ENCODE data around the gene IFIT2. TPM values are rescaled to one million over a fixed set of nuclear protein-coding genes. Genes with fewer than 3 reads are reported as not detected.

The IFIT2 gene
- polyA plus RNA-seq, 1 of the 3 experiments (the other 2 are of a cell fraction), result 0.99 TPM

DNA sequence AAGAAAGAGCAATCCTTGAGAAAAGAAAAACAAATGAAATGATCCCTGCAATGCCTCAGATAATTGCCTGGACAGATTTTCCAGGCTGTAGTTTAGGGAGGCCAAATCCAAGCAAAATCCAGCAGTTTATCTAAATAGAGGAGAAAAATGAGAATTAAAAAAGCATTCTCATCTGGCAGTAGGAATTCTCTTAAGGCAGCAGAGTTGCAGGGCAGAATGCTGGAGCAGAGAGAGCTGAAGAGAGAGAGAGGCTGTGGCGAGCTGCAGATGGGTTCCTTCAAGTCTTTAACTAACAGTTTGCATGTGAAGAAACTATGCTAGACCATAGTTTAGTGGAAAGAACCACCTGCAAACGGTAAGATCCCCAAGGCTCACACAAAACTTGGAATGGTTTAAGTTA is 44.3 kb upstream of the IFIT2 start:
- TF ChIP-seq, protein P1, sequence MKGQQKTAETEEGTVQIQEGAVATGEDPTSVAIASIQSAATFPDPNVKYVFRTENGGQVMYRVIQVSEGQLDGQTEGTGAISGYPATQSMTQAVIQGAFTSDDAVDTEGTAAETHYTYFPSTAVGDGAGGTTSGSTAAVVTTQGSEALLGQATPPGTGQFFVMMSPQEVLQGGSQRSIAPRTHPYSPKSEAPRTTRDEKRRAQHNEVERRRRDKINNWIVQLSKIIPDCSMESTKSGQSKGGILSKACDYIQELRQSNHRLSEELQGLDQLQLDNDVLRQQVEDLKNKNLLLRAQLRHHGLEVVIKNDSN (IDR thresholded peaks at IDR 0.05; ENCODE audit: borderline replicate concordance, low read depth), result no peak
- TF ChIP-seq GABPA (IDR thresholded peaks at IDR 0.05; ENCODE audit: low read depth), result no peak
- TF ChIP-seq MEF2A (IDR thresholded peaks at IDR 0.05; ENCODE audit: borderline replicate concordance, low read depth), result no peak
- TF ChIP-seq RAD21 (IDR thresholded peaks at IDR 0.05; ENCODE audit: low read length), result no peak
- no peak for TF ChIP-seq EZH2phosphoT487 (IDR thresholded peaks at IDR 0.05; ENCODE audit: borderline replicate concordance, low read depth)
- no peak for TF ChIP-seq TAF1 (IDR thresholded peaks at IDR 0.05; ENCODE audit: borderline replicate concordance, low read depth, low read length)
- no peak for TF ChIP-seq JUND (IDR thresholded peaks at IDR 0.05)
- no peak for TF ChIP-seq FOSL2 (IDR thresholded peaks at IDR 0.05; ENCODE audit: borderline replicate concordance, low read depth)
- no peak for TF ChIP-seq PBX3 (IDR thresholded peaks at IDR 0.05)
- no peak for TF ChIP-seq SMC3 (IDR thresholded peaks at IDR 0.05; ENCODE audit: low read depth, low read length)
- no peak for TF ChIP-seq EP300 (IDR thresholded peaks at IDR 0.05; ENCODE audit: borderline replicate concordance in 1 of 2, low read depth in 1 of 2, low read length in 1 of 2)
- no peak for TF ChIP-seq MAX (IDR thresholded peaks at IDR 0.05; ENCODE audit: low read depth)
- TF ChIP-seq FOXM1 (IDR thresholded peaks at IDR 0.05; ENCODE audit: low read depth), result no peak
- no peak for TF ChIP-seq RXRA (IDR thresholded peaks at IDR 0.05; ENCODE audit: borderline replicate concordance, low read depth)
- no peak for DNase-seq
- H2AFZ ChIP-seq (ENCODE audit: low read depth), result no peak overlapping the region
- no peaks in the 10 kb centered on the region for H3K9me2 ChIP-seq
- no peaks in the 10 kb centered on the region for H3K9me3 ChIP-seq
- H3K4me1 ChIP-seq (ENCODE audit: control insufficient read depth in 1 of 2, insufficient read depth in 2 of 2, low read depth in 1 of 2, low read length in 1 of 2), result peaks cover 5 to 16% of the 10 kb centered on the region in 2 experiments; a peak in 3 of 4 replicates
- ChIA-PET POLR2A (no interaction called here), CTCF (interaction anchor here (2.2 kb wide), 1 partner anchor 135 kb away, joined by 5 read pairs; the partner anchor contains the start of gene IFIT1)
- H3K27ac ChIP-seq (ENCODE audit: low read depth in 2 of 2, low read length in 1 of 2), result no peak overlapping the region
- no peak overlapping the region for H3K9ac ChIP-seq
- H3K79me2 ChIP-seq (ENCODE audit: insufficient read depth), result no peaks in the 10 kb centered on the region
- no peak overlapping the region for H3K4me2 ChIP-seq
- H3K36me3 ChIP-seq (replicated peaks in 1 of 2; ENCODE audit: control insufficient read depth in 1 of 2, insufficient read depth in 2 of 2, low read length in 1 of 2), result no peaks in the 10 kb centered on the region
- WGBS (ENCODE audit: low lambda C conversion rate), result 33% methylated on average over 2 of the region's 2 CpGs
- H3F3A ChIP-seq (replicated peaks; ENCODE audit: insufficient read depth), result peaks cover 14% of the 10 kb centered on the region
- H3K4me3 ChIP-seq (ENCODE audit: low read depth in 2 of 2, low read length in 1 of 2), result no peak overlapping the region
- H3K27me3 ChIP-seq (ENCODE audit: insufficient read depth), result no peaks in the 10 kb centered on the region
- H4K20me1 ChIP-seq (ENCODE audit: insufficient read depth), result no peaks in the 10 kb centered on the region

- Histone ChIP-seq H3K9me2 (no peaks in the 10 kb centered on the region), H3K27me3 (ENCODE audit: insufficient read depth) (no peaks in the 10 kb centered on the region), H3F3A (replicated peaks; ENCODE audit: insufficient read depth) (peaks cover 21% of the 10 kb centered on the region), H2AFZ (ENCODE audit: low read depth) (no peak overlapping the region), H3K4me1 (ENCODE audit: control insufficient read depth in 1 of 2, insufficient read depth in 2 of 2, low read depth in 1 of 2, low read length in 1 of 2) (peaks cover 5 to 26% of the 10 kb centered on the region in 2 experiments; a peak in 3 of 4 replicates), H3K9ac (no peak overlapping the region), H3K79me2 (ENCODE audit: insufficient read depth) (no peaks in the 10 kb centered on the region), H3K27ac (ENCODE audit: low read depth in 2 of 2, low read length in 1 of 2) (no peak overlapping the region), H3K9me3 (no peaks in the 10 kb centered on the region), H3K36me3 (replicated peaks in 1 of 2; ENCODE audit: control insufficient read depth in 1 of 2, insufficient read depth in 2 of 2, low read length in 1 of 2) (no peaks in the 10 kb centered on the region), H4K20me1 (ENCODE audit: insufficient read depth) (no peaks in the 10 kb centered on the region), H3K4me2 (no peak overlapping the region), H3K4me3 (ENCODE audit: low read depth in 2 of 2, low read length in 1 of 2) (no peak overlapping the region)
- no peak for DNase-seq
- WGBS (ENCODE audit: low lambda C conversion rate), result 4% methylated on average over 1 of the region's 1 CpG
- ChIA-PET POLR2A (no interaction called here), CTCF (interaction anchor here (1.1 to 2.2 kb wide), 2 partner anchors 131 to 134 kb away, joined by 4 to 5 read pairs; partner anchors contain the start of gene IFIT1)
- TF ChIP-seq TCF12 (IDR thresholded peaks at IDR 0.05) (no peak), MEF2A (IDR thresholded peaks at IDR 0.05; ENCODE audit: borderline replicate concordance, low read depth) (no peak), ZBTB33 (IDR thresholded peaks at IDR 0.05; ENCODE audit: borderline replicate concordance, low read depth) (no peak), FOXM1 (IDR thresholded peaks at IDR 0.05; ENCODE audit: low read depth) (no peak), GATA2 (CRISPR knock-in tag; IDR thresholded peaks at IDR 0.05) (no peak), FOXJ3 (CRISPR knock-in tag; IDR thresholded peaks at IDR 0.05) (no peak), IRF3 (IDR thresholded peaks at IDR 0.05; ENCODE audit: low read depth, low read length) (no peak), ELF1 (IDR thresholded peaks at IDR 0.05) (no peak), PBX3 (IDR thresholded peaks at IDR 0.05) (no peak), MAX (IDR thresholded peaks at IDR 0.05; ENCODE audit: low read depth) (no peak), FOSL2 (IDR thresholded peaks at IDR 0.05; ENCODE audit: borderline replicate concordance, low read depth) (no peak)
- TF ChIP-seq, protein P1 (IDR thresholded peaks at IDR 0.05; ENCODE audit: borderline replicate concordance, low read depth), result no peak
Measured at GRCh38 chr10:89258881-89259280, 43.0 kb upstream of the IFIT2 start.
